PFSK-1 (cell line): ENCODE results near the gene NATD1.

ENCODE experiments used
- FOXP2 ChIP-seq: optimal IDR thresholded peaks from 2 replicates; pipeline ENCODE3; 2011; ENCODE audit warnings: borderline replicate concordance, control low read depth, inconsistent platforms; ENCODE audit not compliant: insufficient read depth; ENCODE audit errors: extremely low read length, extremely low read depth
- POLR2AphosphoS5 ChIP-seq: IDR thresholded peaks from 2 replicates; pipeline ENCODE4 v1.6.1; 2012; ENCODE audit warnings: low read depth, mild to moderate bottlenecking, control low read depth, low read length, moderate library complexity
- REST ChIP-seq, 2 experiments: IDR thresholded peaks; 2 replicates each; pipeline versions ENCODE4 v1.6.1 to v1.8.0; 2011 to 2012; ENCODE audit warnings: low read depth in 2 of 2, low read length in 2 of 2, control low read depth in 1 of 2, inconsistent platforms in 1 of 2, mild to moderate bottlenecking in 1 of 2, moderate library complexity in 1 of 2; ENCODE audit not compliant: insufficient read depth in 1 of 2
- SIN3A ChIP-seq: IDR thresholded peaks from 2 replicates; pipeline ENCODE4 v1.6.1; 2012; ENCODE audit warnings: mild to moderate bottlenecking, low read length, moderate library complexity, borderline replicate concordance; ENCODE audit not compliant: insufficient read depth
- TAF1 ChIP-seq: IDR thresholded peaks from 2 replicates; pipeline ENCODE4 v1.6.1; 2012; ENCODE audit warnings: low read length, control low read depth, borderline replicate concordance; ENCODE audit not compliant: insufficient read depth

The NATD1 gene

DNA sequence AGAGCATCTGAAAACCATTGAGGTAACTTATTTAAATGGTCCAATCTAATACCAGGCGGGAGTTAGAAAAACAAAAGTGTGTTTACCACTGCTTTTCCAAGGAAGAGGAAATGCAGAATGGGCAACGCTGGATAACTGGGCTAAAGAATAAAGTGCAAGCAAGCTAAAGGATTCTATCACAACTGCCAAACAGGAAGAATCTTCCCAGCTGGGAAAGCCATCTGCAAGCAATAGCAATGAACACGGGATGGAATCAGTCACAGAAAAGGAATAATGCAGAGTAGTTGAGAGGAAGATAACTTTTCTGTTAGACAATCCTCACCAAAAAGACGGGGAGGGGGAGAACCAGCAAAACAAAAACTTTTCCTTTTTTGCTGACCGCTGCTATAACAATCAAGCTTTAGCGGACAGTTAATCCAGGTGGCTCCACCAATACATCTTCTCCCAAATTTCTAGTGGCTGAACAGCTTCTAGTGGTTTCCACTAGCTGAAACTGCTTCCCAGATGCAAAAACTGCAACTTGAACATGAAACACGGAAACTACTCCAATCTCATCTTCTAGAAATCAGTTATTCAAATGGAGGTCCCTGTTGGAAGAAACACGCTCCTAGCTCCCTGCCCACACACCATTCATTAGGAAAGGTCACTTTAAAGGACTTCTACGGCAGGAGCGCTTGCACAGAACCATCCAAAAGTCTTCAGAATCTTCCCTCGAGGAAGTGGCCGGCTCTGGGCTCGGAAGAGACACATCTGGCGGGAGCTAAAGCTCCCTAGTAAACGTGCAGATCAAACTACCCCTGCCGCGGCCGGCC is 40.2 kb downstream of the NATD1 start:
- TF ChIP-seq TAF1 (no peak), SIN3A (no peak), FOXP2 (no peak), REST (IDR thresholded peaks at IDR 0.05; ENCODE audit: insufficient read depth in 1 of 2, low read depth in 2 of 2, low read length in 2 of 2) (no peak), POLR2AphosphoS5 (no peak)

GRCh38 chr17:21211825-21212479 is 41.3 kb downstream of the NATD1 start:
- TF ChIP-seq FOXP2 (no peak), REST (IDR thresholded peaks at IDR 0.05; ENCODE audit: insufficient read depth in 1 of 2, low read depth in 2 of 2, low read length in 2 of 2) (no peak), SIN3A (no peak), TAF1 (no peak)

DNA sequence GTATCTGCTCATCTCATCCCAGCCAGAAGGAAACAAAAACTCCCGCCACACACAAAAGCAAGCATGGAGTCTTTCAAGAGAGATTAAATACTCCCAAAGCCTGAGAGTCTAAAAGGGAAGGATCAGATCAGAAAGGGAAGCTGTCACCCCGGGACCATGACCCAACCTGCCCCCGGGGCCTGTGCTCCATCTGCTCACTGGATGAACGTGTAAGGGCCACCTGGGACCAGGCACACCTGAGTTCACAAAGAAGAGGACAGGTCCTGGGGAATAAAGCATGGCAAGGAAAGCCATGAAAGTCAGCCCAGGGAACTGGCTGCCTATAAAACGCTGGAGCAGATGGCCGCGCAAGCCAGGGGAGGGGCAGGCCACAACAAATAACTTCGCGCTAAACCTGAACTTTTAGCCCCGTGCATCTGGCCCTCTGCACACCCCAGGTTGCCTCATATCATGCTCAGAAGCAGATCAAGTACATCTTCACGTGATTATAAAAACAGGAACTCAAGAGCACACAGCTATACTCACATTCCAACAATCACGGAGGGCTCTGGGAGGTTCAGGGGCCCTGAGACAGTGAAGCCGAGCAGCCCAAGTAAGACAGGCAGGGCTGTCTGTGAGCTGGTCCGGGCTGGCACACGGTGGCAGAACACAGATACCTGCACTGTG is 42.7 kb downstream of the NATD1 start:
- TF ChIP-seq REST (IDR thresholded peaks at IDR 0.05; ENCODE audit: insufficient read depth in 1 of 2, low read depth in 2 of 2, low read length in 2 of 2) (no peak), POLR2AphosphoS5 (no peak), SIN3A (no peak), FOXP2 (no peak), TAF1 (no peak)

- TF ChIP-seq FOXP2 (no peak), SIN3A (no peak), REST (IDR thresholded peaks at IDR 0.05; ENCODE audit: insufficient read depth in 1 of 2, low read depth in 2 of 2, low read length in 2 of 2) (no peak), POLR2AphosphoS5 (no peak), TAF1 (no peak)
Measured at GRCh38 chr17:21209511-21210175, 43.6 kb downstream of the NATD1 start.
